ENCODE measurements around the gene HMCN2. TPM values are rescaled to one million over a fixed set of nuclear protein-coding genes. Genes with fewer than 3 reads are reported as not detected.

HMCN2 gene
- total RNA-seq, 4 donors from 2014 or later = 24.8 to 61.7 (median 36.1) TPM

GRCh38 chr9:130266236-130267098, 907 bp downstream of the HMCN2 start:
- Histone ChIP-seq H3K4me3 (peak overlapping the region; percentile 16 to 52 (median 32)), H3K27me3 (peaks cover 0 to 13% of the 10 kb centered on the region in 2 donors), H3K9me3 (no peaks in the 10 kb centered on the region), H3K36me3 (no peaks in the 10 kb centered on the region), H3K4me1 (peaks cover 0 to 22% (median 0%) of the 10 kb centered on the region in 4 donors), H3K27ac (peak overlapping the region; percentile 23 to 82 (median 64))
- DNase-seq = peak in 1 of 3 donors; percentile 46
- TF ChIP-seq POLR2A (IDR thresholded peaks at IDR 0.05) (no peak), CTCF (IDR thresholded peaks at IDR 0.05) (no peak)

- peaks cover 0 to 22% (median 0%) of the 10 kb centered on the region in 4 donors for H3K4me1 ChIP-seq
Measured at GRCh38 chr9:130267930-130268329, 2.4 kb downstream of the HMCN2 start.

GRCh38 chr9:130268521-130269211, 3.1 kb downstream of the HMCN2 start:
- H3K4me3 ChIP-seq = peak overlapping the region in 1 of 4 donors; percentile 15
- DNase-seq = peak in 1 of 3 donors; percentile 48
- peaks cover 0 to 17% (median 0%) of the 10 kb centered on the region in 4 donors for H3K4me1 ChIP-seq
- peak overlapping the region in 3 of 4 donors; percentile 46 to 75 (median 68) for H3K27ac ChIP-seq
- H3K27me3 ChIP-seq = peaks cover 0 to 13% of the 10 kb centered on the region in 2 donors
- no peak for TF ChIP-seq POLR2A (IDR thresholded peaks at IDR 0.05)
- no peak for TF ChIP-seq CTCF (IDR thresholded peaks at IDR 0.05)
- H3K9me3 ChIP-seq = no peaks in the 10 kb centered on the region
- no peaks in the 10 kb centered on the region for H3K36me3 ChIP-seq

More at GRCh38 chr9:130267930-130268329, 2.4 kb downstream of the HMCN2 start:
- no peak for TF ChIP-seq CTCF (IDR thresholded peaks at IDR 0.05)
- no peak for TF ChIP-seq POLR2A (IDR thresholded peaks at IDR 0.05)
- H3K36me3 ChIP-seq = no peaks in the 10 kb centered on the region
- no peaks in the 10 kb centered on the region for H3K9me3 ChIP-seq
- peaks cover 0 to 13% of the 10 kb centered on the region in 2 donors for H3K27me3 ChIP-seq
- no peak overlapping the region for H3K4me3 ChIP-seq
- peak overlapping the region in 3 of 4 donors; percentile 46 to 75 (median 68) for H3K27ac ChIP-seq
- DNase-seq = peak in 1 of 3 donors; percentile 40

GRCh38 chr9:130271473-130271872, 5.9 kb downstream of the HMCN2 start:
- Histone ChIP-seq H3K9me3 (no peaks in the 10 kb centered on the region), H3K27me3 (peaks cover 0 to 2% of the 10 kb centered on the region in 2 donors), H3K36me3 (no peaks in the 10 kb centered on the region), H3K27ac (peak overlapping the region in 2 of 4 donors; percentile 49 to 75), H3K4me1 (no peaks in the 10 kb centered on the region), H3K4me3 (no peak overlapping the region)
- DNase-seq = peak in 1 of 3 donors; percentile 8
- TF ChIP-seq POLR2A (IDR thresholded peaks at IDR 0.05) = no peak
- no peak for TF ChIP-seq CTCF (IDR thresholded peaks at IDR 0.05)

- DNase-seq = no peak
- TF ChIP-seq CTCF (IDR thresholded peaks at IDR 0.05) (no peak), POLR2A (IDR thresholded peaks at IDR 0.05) (no peak)
- no peaks in the 10 kb centered on the region for H3K36me3 ChIP-seq
- no peaks in the 10 kb centered on the region for H3K4me1 ChIP-seq
- no peaks in the 10 kb centered on the region for H3K9me3 ChIP-seq
- H3K4me3 ChIP-seq = no peak overlapping the region
- no peak overlapping the region for H3K27ac ChIP-seq
- no peaks in the 10 kb centered on the region for H3K27me3 ChIP-seq
Measured at GRCh38 chr9:130275156-130275555, 9.6 kb downstream of the HMCN2 start.
